GM18511 (cell line): ENCODE measurements around the gene PIH1D1.
A peak's percentile ranks its signal among the peaks of the same experiment; 100 is the strongest.
"Not testable (repeated sequence)": the region's sequence is repeated elsewhere in the genome, so short reads cannot be mapped to it uniquely, and the experiment has no call there.

Source experiments
- ATAC-seq: cut with Tn5 transposase; IDR thresholded peaks from one replicate; pipeline ENCODE4 v1.9.1; 2021; ENCODE audit warnings: mild to moderate bottlenecking, moderate library complexity; ENCODE audit not compliant: unreplicated experiment

PIH1D1 gene

GRCh38 chr19:49481020-49481683 is 29.5 kb upstream of the PIH1D1 start:
- no peak for ATAC-seq

DNA sequence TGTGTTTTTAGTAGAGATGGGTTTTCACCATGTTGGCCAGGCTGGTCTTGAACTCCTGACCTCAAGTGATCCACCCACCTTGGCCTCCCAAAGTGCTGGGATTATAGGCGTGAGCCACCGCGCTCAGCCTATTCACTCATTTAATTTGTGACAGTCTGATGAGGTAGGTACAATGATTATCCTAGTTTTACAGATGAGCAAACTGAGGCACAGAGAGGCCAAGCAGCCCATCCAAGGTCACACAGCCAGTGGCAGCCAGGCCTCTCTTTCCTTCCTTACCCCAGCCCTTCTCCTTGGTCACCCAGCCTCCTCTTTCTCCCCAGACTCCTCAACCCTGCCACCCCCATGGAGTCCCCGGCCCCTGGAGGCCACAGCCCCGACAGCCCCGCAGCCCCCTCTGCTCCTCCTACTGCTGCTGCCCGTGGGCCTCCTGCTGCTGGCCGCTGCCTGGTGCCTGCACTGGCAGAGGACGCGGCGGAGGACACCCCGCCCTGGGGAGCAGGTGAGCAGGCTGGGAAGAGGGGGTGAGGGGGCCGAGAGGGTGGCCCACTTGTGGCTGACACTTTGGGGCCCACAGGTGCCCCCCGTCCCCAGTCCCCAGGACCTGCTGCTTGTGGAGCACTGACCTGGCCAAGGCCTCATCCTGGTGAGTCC is 28.5 kb upstream of the PIH1D1 start:
- no peak for ATAC-seq

- no peak for ATAC-seq
Observed at GRCh38 chr19:49475995-49476880, 24.6 kb upstream of the PIH1D1 start.

DNA sequence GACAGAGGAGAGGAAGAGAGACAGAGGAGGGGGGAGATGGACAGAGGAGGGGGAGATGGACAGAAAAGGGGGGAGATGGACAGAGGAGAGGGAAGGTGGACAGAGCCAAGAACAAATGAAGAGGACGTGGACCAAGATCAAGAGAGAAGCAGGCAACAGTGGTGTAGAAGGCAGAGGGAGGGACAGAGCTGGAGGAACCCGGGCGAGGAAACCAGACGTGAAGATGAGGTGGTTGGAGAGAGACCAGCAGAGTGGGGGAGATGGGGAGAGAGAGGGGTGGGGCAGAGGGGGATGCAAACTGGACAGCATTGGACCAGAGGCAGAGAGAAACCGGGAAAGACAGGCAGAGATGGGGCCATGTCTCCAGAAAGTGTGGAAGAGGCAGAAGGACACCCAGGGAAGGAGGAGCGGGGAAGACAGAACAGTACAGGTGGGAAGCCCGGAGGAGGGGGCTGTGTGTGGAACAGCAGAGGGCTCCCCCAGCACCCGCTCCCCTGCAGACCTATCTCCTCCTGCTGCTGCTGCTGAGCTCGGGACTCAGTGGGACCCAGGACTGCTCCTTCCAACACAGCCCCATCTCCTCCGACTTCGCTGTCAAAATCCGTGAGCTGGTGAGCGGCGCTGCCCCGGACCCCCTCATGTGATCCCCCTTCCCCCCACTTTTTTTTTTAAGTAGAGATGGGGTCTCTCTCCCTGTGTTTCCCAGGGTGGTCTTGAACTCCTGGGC is 23.7 kb upstream of the PIH1D1 start:
- ATAC-seq, result no peak

- ATAC-seq, result no peak
Observed at GRCh38 chr19:49474542-49474924, 22.9 kb upstream of the PIH1D1 start.

DNA sequence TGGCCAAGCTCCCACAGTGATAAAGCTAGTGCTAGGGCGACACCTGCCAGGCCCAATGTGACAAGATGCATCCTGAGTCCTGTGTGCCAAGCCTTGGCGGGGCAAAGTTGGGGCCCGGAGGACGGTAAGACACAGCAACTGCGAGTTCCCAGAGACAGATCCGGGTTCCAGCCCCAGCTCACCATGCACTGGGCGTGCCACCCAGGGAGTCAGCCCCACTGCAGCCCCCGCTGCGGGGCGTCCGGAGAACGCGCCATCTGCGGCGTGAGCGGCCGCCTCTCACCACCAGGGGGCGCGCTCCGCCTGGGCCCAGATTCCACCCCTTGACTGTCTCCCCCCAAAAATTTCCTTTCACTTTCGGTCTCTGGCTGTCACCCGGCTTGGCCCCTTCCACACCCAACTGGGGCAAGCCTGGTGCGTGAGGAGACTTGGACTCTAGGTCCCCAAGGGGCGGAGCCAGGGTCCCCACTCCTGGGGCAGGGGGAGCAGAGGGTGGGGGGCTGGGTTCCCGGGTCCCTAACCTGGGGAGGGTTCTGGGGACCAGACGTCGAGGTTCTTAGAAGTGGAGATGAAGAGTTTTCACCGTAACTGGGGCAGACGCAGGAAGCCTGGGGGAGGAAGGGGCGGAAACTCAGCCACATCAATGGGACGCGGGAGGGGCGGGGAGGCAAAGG is 22.4 kb upstream of the PIH1D1 start, which contains the start of gene FLT3LG:
FLT3LG (plus strand) TSS at position 348 of the 674 bp plus-strand sequence. CDS start 425 bp downstream, outside the sequence.
- ATAC-seq, result peak; percentile 66

DNA sequence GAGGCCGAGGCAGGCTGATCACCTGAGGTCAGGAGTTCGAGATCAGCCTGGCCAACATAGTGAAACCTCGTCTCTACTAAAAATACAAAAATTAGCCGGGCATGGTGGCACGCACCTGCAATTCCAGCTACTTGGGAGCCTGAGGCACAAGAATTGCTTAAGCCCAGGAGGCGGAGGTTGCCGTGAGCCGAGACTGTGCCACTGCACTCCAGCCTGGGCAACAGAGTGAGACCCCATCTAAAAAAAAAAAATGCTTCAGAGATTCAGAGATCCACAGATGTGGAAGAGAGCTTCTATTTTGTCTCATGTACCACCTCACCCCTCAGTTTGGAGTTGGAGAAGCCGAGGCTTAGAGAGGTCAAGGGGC is 21.9 kb upstream of the PIH1D1 start:
- ATAC-seq, result not testable (repeated sequence)

DNA sequence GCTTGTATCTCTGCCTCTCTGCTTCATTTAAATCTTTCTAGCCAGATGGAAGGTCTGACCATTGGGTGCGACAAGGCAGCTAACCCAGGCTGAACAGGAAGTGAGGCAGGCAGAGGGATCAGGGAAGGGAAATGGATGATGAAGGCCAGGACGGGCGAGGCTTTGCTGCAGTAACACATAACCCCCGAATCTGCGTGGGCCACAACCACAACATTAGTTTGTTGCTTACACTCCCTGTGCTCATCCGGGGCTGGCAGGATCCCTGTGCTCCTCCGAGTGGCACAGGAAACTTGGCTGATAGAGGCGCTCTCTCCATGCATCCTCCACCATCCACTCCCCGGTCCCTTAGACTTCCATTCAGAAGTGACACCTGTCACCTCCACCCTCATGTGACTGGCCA is 21.3 kb upstream of the PIH1D1 start:
- ATAC-seq, result no peak

- no peak for ATAC-seq
Observed at GRCh38 chr19:49470615-49470978, 19.0 kb upstream of the PIH1D1 start.

DNA sequence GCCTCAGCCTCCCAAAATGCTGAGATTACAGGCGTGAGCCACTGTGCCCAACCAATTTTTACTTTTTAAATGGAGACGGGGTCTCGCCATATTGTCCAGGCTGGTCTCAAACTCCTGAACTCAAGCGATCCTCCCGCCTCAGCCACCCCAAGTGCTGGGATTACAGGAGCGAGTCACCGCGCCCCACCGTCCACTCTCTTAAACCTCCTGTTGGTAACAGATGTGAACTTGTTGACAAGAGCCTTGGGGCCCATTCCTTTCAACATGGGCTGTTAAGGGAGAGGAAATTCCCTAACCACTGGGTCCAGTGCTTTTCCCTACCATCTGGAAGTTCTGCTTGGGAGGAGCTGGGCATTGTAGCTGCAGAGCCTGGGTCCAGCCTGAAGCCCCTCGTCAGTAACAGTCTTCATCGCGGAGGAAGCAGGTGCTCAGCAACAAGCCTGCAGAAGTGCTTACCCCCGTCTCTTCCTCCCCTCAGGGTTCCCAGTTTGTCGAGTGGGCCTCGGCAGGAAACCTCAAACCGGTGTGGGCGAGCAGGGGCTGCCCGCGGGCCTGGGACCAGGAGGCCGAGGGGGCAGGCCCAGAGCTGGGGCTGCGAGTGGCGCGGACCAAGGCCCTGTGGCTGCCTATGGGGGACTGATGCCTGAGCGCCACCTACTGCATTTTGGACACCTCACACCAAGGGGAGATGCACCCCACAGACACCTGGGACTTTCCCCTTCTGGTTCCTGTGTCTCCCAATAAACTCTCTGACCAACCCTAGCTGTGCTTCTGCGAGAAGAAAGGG is 18.4 kb upstream of the PIH1D1 start:
- no peak for ATAC-seq

GRCh38 chr19:49468746-49469447 is 17.3 kb upstream of the PIH1D1 start:
- peak; percentile 63 for ATAC-seq

DNA sequence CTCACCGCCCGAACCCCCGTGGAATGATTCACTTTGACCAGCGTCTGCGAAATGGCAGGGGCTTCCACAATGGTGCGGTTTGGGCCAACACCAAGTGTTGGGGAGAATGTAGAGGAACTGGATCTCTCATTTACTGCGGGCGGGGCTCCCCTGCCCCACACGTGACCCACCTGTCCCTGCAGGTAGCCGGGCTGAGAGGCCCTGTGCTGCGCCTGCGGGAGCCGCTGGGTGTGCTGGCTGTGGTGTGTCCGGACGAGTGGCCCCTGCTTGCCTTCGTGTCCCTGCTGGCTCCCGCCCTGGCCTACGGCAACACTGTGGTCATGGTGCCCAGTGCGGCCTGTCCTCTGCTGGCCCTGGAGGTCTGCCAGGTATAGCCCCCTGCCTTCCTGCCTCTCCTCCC is 16.6 kb upstream of the PIH1D1 start:
- no peak for ATAC-seq

DNA sequence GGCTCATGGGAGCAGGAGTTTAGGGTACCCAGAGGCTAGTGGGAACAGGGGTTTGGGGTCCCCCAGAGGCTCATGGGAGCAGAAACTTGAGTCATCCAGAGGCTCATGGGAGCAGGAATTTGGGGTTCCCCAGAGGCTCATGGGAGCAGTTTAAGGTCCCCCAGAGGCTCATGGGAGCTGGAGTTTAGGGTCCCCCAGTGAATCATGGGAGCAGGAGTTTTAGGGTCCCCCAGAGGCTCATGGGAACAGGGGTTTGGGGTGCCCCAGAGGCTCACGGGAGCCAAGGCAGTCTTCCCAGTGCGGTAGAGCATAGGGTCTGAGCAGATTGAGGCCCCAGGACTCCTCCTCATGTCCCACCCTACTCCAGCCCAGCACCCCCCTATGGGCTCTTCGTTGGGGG is 13.8 kb upstream of the PIH1D1 start:
- ATAC-seq, result no peak

GRCh38 chr19:49463960-49464740 is 12.5 kb upstream of the PIH1D1 start:
- no peak for ATAC-seq

DNA sequence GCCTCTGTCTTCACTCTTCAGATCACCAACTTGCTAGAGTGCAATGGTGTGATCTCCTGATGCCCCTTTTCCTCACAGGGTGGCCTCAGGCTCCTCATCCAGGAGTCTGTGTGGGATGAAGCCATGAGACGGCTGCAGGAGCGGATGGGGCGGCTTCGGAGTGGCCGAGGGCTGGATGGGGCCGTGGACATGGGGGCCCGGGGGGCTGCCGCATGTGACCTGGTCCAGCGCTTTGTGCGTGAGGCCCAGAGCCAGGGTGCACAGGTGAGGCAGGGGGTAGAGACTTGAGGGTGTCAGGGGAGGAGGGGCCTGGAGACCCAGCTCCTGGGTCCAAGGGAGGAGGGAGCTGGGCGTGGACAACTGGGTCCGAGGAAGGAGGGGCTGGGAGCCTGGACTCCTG is 10.9 kb upstream of the PIH1D1 start:
- no peak for ATAC-seq

DNA sequence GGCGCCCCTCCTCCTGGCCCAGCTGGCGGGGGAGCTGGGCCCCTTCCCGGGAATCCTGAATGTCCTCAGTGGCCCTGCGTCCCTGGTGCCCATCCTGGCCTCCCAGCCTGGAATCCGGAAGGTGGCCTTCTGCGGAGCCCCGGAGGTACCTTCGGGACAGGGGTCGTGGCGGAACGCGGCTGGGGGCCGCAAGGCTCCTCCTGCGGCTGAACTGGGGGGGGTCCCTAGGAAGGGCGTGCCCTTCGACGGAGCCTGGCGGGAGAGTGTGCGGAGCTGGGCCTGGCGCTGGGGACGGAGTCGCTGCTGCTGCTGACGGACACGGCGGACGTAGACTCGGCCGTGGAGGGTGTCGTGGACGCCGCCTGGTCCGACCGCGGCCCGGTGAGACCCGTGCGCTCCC is 10.0 kb upstream of the PIH1D1 start:
- no peak for ATAC-seq

GRCh38 chr19:49461130-49461529 is 9.5 kb upstream of the PIH1D1 start:
- ATAC-seq, result not testable (repeated sequence)

GRCh38 chr19:49459388-49459787 is 7.8 kb upstream of the PIH1D1 start:
- no peak for ATAC-seq

GRCh38 chr19:49458567-49458903 is 6.9 kb upstream of the PIH1D1 start:
- no peak for ATAC-seq
